ENCODE measurements around the gene NF1.
"Not testable (repeated sequence)": the region's sequence is repeated elsewhere in the genome, so short reads cannot be mapped to it uniquely, and the experiment has no call there.

The NF1 gene

GRCh38 chr17:31172388-31172787, 77.6 kb downstream of the NF1 start:
- DNase-seq (ENCODE audit: extremely low read depth in 1 of 2, low read depth in 1 of 2) = no peak

- no peak for DNase-seq (ENCODE audit: extremely low read depth in 1 of 2, low read depth in 1 of 2)
Measured at GRCh38 chr17:31174215-31174614, 79.4 kb downstream of the NF1 start.

GRCh38 chr17:31175237-31175636, 80.5 kb downstream of the NF1 start:
- DNase-seq (ENCODE audit: extremely low read depth in 1 of 2, low read depth in 1 of 2) = no peak

DNA sequence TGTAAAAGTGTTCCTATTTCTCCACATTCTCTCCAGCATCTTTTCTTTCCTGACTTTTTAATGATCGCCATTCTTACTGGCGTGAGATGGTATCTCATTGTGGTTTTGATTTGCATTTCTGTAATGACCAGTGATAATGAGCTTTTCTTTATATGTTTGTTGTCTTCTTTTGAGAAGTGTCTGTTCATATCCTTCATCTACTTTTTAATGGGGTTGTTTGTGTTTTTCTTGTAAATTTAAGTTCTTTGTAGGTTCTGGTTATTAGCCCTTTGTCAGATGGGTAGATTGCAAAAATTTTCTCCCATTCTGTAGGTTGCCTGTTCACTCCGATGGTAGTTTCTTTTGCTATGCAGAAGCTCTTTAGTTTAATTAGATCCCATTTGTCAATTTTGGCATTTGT, 81.4 kb downstream of the NF1 start:
- not testable (repeated sequence) for DNase-seq (ENCODE audit: extremely low read depth in 1 of 2, low read depth in 1 of 2)

GRCh38 chr17:31178951-31179350, 84.2 kb downstream of the NF1 start:
- not testable (repeated sequence) for DNase-seq (ENCODE audit: extremely low read depth in 1 of 2, low read depth in 1 of 2)

GRCh38 chr17:31195305-31195704, 100.5 kb downstream of the NF1 start:
- DNase-seq (ENCODE audit: extremely low read depth in 1 of 2, low read depth in 1 of 2) = no peak

- DNase-seq (ENCODE audit: extremely low read depth in 1 of 2, low read depth in 1 of 2) = no peak
Measured at GRCh38 chr17:31198026-31198425, 103.2 kb downstream of the NF1 start.

DNA sequence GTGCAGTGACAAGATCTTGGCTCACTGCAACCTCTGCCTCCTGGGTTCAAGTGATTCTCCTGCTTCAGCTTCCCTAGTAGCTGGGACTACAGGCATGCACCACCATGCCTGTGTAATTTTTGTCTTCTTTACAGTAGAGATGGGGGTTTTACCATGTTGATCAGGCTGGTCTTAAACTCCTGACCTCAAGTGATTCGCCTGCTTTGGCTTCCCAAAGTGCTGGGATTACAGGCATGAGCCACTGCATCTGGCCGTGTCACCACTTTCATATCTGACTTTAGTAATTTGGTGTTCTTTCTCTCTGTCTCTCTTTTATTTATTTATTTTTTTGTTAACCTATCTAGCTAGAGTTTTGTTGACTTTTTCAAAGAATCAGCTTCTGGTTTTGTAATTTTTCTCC, 103.9 kb downstream of the NF1 start:
- DNase-seq (ENCODE audit: extremely low read depth in 1 of 2, low read depth in 1 of 2) = not testable (repeated sequence)

GRCh38 chr17:31200287-31200686, 105.5 kb downstream of the NF1 start:
- no peak for DNase-seq (ENCODE audit: extremely low read depth in 1 of 2, low read depth in 1 of 2)

GRCh38 chr17:31202968-31203367, 108.2 kb downstream of the NF1 start:
- no peak for DNase-seq (ENCODE audit: extremely low read depth in 1 of 2, low read depth in 1 of 2)

DNA sequence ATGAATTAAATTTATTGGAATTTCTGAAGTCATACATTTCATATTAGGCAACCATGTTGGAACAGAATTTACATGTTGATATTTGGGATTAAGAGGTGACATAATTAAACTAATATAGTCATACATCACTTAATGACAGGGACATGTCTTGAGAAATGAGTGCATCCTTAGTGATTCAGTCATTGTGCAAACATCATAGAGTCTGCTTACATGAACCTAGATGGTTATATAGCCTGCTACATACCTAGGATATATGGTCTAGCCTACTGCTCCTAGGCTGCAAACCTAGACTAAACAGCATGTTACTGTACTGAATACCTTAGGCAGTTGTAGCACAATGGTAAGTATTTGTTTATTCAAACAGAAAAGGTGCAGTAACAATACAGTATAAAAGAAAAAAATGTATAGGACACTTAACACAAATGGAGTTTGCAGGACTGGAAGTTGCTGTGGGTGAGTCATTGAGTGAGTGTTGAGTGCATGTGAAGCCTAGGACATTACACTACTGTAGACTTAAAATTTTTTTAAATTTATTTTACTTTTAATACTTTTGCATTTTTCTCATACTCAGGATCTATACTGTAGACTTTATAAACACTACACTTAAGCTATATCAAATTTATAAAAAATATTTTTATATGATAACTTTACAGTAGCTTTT, 116.7 kb downstream of the NF1 start:
- no peak for DNase-seq (ENCODE audit: extremely low read depth in 1 of 2, low read depth in 1 of 2)

DNA sequence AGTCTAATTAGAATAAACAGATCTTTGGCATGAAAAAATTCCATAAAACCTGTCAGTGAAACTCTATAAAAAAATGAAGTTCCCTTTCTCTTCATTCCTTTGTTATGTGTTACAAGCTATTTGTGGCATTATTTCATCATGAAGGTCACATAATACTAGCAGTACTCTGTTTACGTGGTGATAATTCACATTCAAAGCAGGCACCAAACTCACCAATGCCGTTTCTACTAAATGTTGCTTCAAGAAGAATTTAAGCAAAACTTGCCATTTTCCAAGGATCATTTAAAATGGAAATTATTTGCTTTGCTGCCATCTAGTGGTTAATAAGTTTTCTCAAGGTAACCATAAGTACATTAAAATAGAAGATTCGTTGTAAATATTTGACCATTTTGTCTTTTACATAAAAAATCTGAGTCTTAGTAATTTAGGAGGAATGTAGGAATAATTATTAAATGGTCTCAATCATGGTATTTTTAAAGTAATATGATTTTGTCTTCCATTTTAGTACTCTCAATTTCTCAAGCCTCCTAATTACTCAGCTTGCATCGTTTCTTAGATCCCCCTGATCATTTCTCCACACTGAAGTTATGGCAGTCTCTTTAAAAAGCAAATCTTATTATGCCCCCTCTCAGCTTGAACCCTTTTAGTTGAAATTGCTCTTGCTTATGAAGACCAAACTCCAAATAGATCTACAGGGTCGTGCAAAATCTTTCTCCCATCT, 121.4 kb downstream of the NF1 start:
- no peak for DNase-seq (ENCODE audit: extremely low read depth in 1 of 2, low read depth in 1 of 2)

GRCh38 chr17:31224366-31224765, 129.6 kb downstream of the NF1 start:
- no peak for DNase-seq (ENCODE audit: extremely low read depth in 1 of 2, low read depth in 1 of 2)

DNA sequence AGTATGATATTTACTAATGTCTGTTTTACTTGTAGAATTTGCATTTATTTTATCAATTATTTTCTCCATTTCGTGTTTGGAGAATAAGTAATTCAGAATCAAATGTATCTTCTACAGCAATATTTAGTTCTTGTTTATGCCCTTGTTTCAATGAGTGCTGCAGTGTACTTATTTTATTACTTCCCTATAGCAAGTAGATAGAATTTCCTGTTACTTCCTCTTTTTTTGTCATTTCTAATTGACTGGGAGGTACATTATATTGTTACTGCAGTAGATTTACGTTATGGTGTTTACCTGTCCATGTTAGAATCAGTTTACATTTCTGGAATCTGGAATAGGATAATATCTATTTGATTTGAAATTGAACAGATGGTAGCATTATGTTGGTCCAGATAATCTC, 131.1 kb downstream of the NF1 start:
- no peak for DNase-seq (ENCODE audit: extremely low read depth in 1 of 2, low read depth in 1 of 2)

- no peak for DNase-seq (ENCODE audit: extremely low read depth in 1 of 2, low read depth in 1 of 2)
Measured at GRCh38 chr17:31226373-31226772, 131.6 kb downstream of the NF1 start.

DNA sequence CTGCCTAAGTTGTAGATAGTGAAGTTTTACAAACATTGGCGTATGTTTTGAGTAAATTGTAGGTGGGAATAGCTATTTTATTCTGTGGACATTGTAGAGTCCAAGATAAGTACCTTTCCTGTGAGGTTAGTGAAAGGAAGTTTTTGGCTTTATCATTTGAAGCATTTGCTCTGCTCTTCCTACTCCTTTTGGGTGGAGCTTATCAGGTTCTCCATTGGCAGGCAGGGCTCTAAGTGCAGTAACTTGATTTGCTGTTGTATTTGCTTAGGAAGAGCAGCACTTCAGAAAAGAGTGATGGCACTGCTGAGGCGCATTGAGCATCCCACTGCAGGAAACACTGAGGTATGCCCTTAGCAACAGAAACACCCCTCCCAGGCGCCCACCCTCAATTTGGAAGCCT, 132.2 kb downstream of the NF1 start:
- no peak for DNase-seq (ENCODE audit: extremely low read depth in 1 of 2, low read depth in 1 of 2)

GRCh38 chr17:31231852-31232251, 137.1 kb downstream of the NF1 start:
- DNase-seq (ENCODE audit: extremely low read depth in 1 of 2, low read depth in 1 of 2) = no peak

DNA sequence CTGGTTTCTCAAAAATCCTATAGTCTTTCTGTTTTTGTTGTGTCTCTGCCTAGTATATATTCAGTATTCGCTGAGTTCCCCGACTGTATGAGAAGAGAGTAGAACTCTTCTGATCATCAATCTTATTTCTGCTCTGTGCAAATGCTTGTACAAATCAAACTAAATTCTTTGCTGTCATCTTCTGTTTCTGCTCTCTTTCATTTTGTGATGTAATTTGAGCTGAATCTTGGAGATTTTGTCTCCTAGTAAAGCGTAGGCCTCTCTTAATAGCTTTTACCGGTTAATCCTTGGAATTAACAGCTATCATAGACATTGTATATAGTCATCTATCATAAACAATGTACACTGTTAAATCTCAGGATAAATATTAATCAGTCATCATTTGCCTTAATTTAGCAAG, 140.3 kb downstream of the NF1 start:
- DNase-seq (ENCODE audit: extremely low read depth in 1 of 2, low read depth in 1 of 2) = no peak

GRCh38 chr17:31236137-31236536, 141.4 kb downstream of the NF1 start:
- no peak for DNase-seq (ENCODE audit: extremely low read depth in 1 of 2, low read depth in 1 of 2)

DNA sequence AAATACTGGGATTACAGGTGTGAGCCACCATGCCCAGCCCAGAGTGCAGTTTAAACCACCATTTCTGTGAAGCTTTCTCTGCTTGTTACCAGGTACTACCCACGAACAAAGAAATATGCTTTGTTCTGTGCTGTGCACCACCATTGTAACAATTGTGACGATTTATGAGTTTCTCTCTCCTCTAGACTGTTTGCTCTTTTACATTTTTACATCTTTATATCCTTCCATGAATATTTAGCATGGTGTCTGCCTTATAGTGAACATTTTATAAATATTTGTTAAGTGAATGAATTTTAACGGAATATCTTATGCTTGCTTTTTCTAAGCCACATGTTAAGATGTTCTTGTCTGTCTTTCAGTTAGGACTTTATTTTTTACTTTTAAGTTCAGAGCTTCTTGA, 141.9 kb downstream of the NF1 start:
- DNase-seq (ENCODE audit: extremely low read depth in 1 of 2, low read depth in 1 of 2) = no peak

DNA sequence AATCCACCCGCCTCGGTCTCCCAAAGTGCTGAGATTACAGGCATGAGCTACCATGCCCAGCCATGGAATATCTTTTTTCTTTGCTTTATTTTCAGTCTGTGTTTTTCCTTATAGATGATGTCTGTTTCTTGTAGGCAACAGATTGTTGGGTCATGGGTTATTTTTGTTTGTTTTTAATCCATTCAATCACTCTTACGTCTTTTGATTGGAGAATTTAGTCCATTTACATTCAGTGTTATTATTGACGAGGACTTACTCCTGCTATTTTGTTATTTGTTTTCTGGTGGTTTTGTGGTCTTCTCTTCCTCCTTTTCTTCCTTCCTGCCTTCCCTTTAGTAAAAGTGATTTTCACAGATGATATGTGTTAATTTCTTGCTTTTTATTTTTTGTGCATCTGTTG, 146.3 kb downstream of the NF1 start:
- no peak for DNase-seq (ENCODE audit: extremely low read depth in 1 of 2, low read depth in 1 of 2)

- no peak for DNase-seq (ENCODE audit: extremely low read depth in 1 of 2, low read depth in 1 of 2)
Measured at GRCh38 chr17:31248986-31249834, 154.4 kb downstream of the NF1 start.
